GM19438 (cell line): ENCODE measurements around the gene FES.
"Not testable (repeated sequence)": the region's sequence is repeated elsewhere in the genome, so short reads cannot be mapped to it uniquely, and the experiment has no call there.

Source experiments
- ATAC-seq: cut with Tn5 transposase; IDR thresholded peaks from one replicate; pipeline ENCODE4 v1.9.1; 2021; ENCODE audit warnings: low read depth; ENCODE audit not compliant: unreplicated experiment

The FES gene

GRCh38 chr15:90860942-90861675, 23.2 kb upstream of the FES start:
- ATAC-seq, result no peak

- no peak for ATAC-seq
Measured at GRCh38 chr15:90862487-90862886, 21.8 kb upstream of the FES start.

GRCh38 chr15:90862964-90863778, 21.1 kb upstream of the FES start:
- no peak for ATAC-seq

- ATAC-seq, result no peak
Measured at GRCh38 chr15:90863987-90864386, 20.3 kb upstream of the FES start.

GRCh38 chr15:90864507-90864906, 19.8 kb upstream of the FES start:
- no peak for ATAC-seq

- ATAC-seq, result no peak
Measured at GRCh38 chr15:90865702-90866101, 18.6 kb upstream of the FES start.

- no peak for ATAC-seq
Measured at GRCh38 chr15:90866161-90866715, 18.1 kb upstream of the FES start.

- no peak for ATAC-seq
Measured at GRCh38 chr15:90866800-90867199, 17.5 kb upstream of the FES start.

- no peak for ATAC-seq
Measured at GRCh38 chr15:90868261-90868689, 16.0 kb upstream of the FES start, which contains the start of gene FURIN. TSS of gene FURIN (plus strand) at chr15:90868588. CDS start at chr15:90875741, 7,153 bp downstream.

- no peak for ATAC-seq
Measured at GRCh38 chr15:90869140-90869541, 15.2 kb upstream of the FES start.

GRCh38 chr15:90869601-90870353, 14.5 kb upstream of the FES start:
- ATAC-seq, result no peak

GRCh38 chr15:90870354-90871138, 13.8 kb upstream of the FES start:
- no peak for ATAC-seq

- no peak for ATAC-seq
Measured at GRCh38 chr15:90871139-90871715, 13.1 kb upstream of the FES start.

GRCh38 chr15:90871716-90872485, 12.4 kb upstream of the FES start:
- no peak for ATAC-seq

GRCh38 chr15:90872486-90873184, 11.7 kb upstream of the FES start:
- no peak for ATAC-seq

GRCh38 chr15:90873488-90873997, 10.8 kb upstream of the FES start:
- no peak for ATAC-seq

- ATAC-seq, result no peak
Measured at GRCh38 chr15:90873998-90874605, 10.2 kb upstream of the FES start.

- not testable (repeated sequence) for ATAC-seq
Measured at GRCh38 chr15:90874986-90875385, 9.3 kb upstream of the FES start.
